Measurements from ENCODE around the gene DNAJC11. TPM values are rescaled to one million over a fixed set of nuclear protein-coding genes. Genes with fewer than 3 reads are reported as not detected.

The DNAJC11 gene
- total RNA-seq, 1 experiment from 2014 or later: 75.6 TPM

DNA sequence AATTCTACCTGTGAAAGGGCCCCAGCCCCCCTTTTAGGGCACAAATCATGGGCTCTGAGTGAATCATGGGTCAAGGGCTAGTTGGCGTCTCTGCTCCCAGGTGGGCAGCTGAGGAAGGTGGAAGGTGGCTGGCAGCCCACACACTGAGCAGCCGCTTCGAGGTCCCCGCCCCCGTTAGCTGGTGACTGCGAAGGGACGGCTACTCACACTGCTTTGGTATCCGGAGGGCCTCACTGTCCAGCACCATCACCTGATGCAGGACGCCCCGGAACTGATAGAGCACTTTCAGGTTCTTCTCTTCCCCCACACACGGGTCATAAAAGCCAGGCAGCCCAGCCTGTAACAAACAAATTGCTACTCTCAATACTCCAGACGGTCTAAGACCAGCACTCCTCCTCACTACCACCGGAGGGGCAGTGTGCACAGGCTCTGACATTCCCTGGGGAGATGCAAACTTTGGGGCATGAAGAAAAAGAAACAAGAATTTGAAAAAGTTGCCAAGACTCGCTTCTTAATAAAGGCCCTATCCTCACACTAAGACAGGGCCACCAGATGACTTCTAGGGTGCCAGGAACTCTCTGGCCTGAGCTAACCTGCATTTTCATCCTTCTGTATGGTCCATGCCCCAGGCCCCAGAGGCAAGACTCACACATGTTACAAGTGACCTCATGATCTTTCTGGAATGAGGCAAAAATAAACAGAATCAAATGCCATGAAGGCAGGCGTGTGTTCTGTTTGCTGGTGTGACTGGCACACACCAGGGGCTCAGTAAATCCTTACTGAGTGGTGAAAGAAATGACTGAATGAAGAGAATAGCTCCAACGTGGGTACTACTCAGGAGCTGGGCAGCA is 65.5 kb downstream of the DNAJC11 start:
- H3K9ac ChIP-seq (ENCODE audit: low read length): no peak overlapping the region
- intact Hi-C loops (cut with micrococcal nuclease): no loop called here
- H3K4me1 ChIP-seq (ENCODE audit: control insufficient read depth in 1 of 2, insufficient read depth in 2 of 2, low read length in 2 of 2): no peaks in the 10 kb centered on the region
- H2AFZ ChIP-seq (ENCODE audit: low read depth, low read length, poor library complexity, severe bottlenecking): no peak overlapping the region
- H3K9me2 ChIP-seq (ENCODE audit: insufficient read depth): no peaks in the 10 kb centered on the region
- CTCF ChIA-PET: no interaction called here
- 0 out of 2 replicates have a peak, but pooled peaks have one; percentile 24 for ATAC-seq
- peaks cover 33 to 41% of the 10 kb centered on the region in 2 experiments for H3K36me3 ChIP-seq (ENCODE audit: control insufficient read depth in 1 of 2, insufficient read depth in 2 of 2, low read length in 2 of 2)
- H4K20me1 ChIP-seq (ENCODE audit: insufficient read depth): no peaks in the 10 kb centered on the region
- no peak for DNase-seq (ENCODE audit: low read depth, low spot score)
- H3K27me3 ChIP-seq (ENCODE audit: insufficient read depth, low read length): no peaks in the 10 kb centered on the region
- no peak overlapping the region for H3K4me2 ChIP-seq (ENCODE audit: low read length)
- TF ChIP-seq SP1 (IDR thresholded peaks at IDR 0.05; ENCODE audit: low read depth) (no peak), ZBTB33 (IDR thresholded peaks at IDR 0.05; ENCODE audit: extremely low read depth, insufficient replicate concordance, low read length) (no peak), EZH2phosphoT487 (IDR thresholded peaks at IDR 0.05; ENCODE audit: borderline replicate concordance) (no peak), ELF1 (IDR thresholded peaks at IDR 0.05; ENCODE audit: borderline replicate concordance, low read depth) (no peak), EGR1 (IDR thresholded peaks at IDR 0.05; ENCODE audit: low read depth) (no peak), EZH2 (IDR thresholded peaks at IDR 0.05) (no peak), JUND (IDR thresholded peaks at IDR 0.05) (no peak), MAX (IDR thresholded peaks at IDR 0.05) (no peak), CBX3 (IDR thresholded peaks at IDR 0.05; ENCODE audit: low read depth) (no peak), ZFX (IDR thresholded peaks at IDR 0.05) (no peak), FOSL1 (IDR thresholded peaks at IDR 0.05; ENCODE audit: low read depth) (no peak), YY1 (IDR thresholded peaks at IDR 0.05; ENCODE audit: extremely low read depth, insufficient replicate concordance, low read depth, low read length) (no peak), SRF (IDR thresholded peaks at IDR 0.05; ENCODE audit: low read depth) (no peak), RAD21 (IDR thresholded peaks at IDR 0.05; ENCODE audit: low read depth) (no peak), POLR2AphosphoS5 (IDR thresholded peaks at IDR 0.05; ENCODE audit: low read depth, low read length) (no peak), TCF7L2 (IDR thresholded peaks at IDR 0.05; ENCODE audit: borderline replicate concordance, extremely low read depth, insufficient read depth, insufficient read length) (no peak), CEBPB (IDR thresholded peaks at IDR 0.05; ENCODE audit: low read depth) (no peak), POLR2A (IDR thresholded peaks at IDR 0.05; ENCODE audit: borderline replicate concordance, extremely low read depth, insufficient read depth, insufficient read length) (no peak)
- TF ChIP-seq, protein P1, sequence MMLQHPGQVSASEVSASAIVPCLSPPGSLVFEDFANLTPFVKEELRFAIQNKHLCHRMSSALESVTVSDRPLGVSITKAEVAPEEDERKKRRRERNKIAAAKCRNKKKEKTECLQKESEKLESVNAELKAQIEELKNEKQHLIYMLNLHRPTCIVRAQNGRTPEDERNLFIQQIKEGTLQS (IDR thresholded peaks at IDR 0.05): no peak
- TF ChIP-seq, protein P2, sequence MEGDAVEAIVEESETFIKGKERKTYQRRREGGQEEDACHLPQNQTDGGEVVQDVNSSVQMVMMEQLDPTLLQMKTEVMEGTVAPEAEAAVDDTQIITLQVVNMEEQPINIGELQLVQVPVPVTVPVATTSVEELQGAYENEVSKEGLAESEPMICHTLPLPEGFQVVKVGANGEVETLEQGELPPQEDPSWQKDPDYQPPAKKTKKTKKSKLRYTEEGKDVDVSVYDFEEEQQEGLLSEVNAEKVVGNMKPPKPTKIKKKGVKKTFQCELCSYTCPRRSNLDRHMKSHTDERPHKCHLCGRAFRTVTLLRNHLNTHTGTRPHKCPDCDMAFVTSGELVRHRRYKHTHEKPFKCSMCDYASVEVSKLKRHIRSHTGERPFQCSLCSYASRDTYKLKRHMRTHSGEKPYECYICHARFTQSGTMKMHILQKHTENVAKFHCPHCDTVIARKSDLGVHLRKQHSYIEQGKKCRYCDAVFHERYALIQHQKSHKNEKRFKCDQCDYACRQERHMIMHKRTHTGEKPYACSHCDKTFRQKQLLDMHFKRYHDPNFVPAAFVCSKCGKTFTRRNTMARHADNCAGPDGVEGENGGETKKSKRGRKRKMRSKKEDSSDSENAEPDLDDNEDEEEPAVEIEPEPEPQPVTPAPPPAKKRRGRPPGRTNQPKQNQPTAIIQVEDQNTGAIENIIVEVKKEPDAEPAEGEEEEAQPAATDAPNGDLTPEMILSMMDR (IDR thresholded peaks at IDR 0.05 in 2 of 3, conservative IDR thresholded peaks at IDR 0.05 in 1 of 3; ENCODE audit: borderline replicate concordance in 1 of 3, insufficient read depth in 1 of 3, low read depth in 2 of 3, low read length in 2 of 3): no peak
- no peak overlapping the region for H3K27ac ChIP-seq (ENCODE audit: low read depth, low read length)
- H3K4me3 ChIP-seq (replicated peaks in 1 of 2; ENCODE audit: low read depth in 1 of 2, low read length in 2 of 2): no peak overlapping the region
- POLR2A ChIA-PET: no interaction called here
- H3K9me3 ChIP-seq (ENCODE audit: control insufficient read depth in 1 of 2, insufficient read depth in 1 of 2, low read depth in 1 of 2, low read length in 2 of 2): no peaks in the 10 kb centered on the region
- RAD21 ChIA-PET (ENCODE audit: low non-redundant PET in 1 of 2, low total read pairs in 2 of 2, uncharacterized antibody in 2 of 2, unreplicated experiment in 2 of 2): no interaction called here
- no peaks in the 10 kb centered on the region for H3K79me2 ChIP-seq (ENCODE audit: insufficient read depth, low read length)
- no TSS peak for BruUV-seq (replicated peaks)

All from HCT116 (cell line).